Hepatocyte (in vitro differentiated cells): ENCODE results near the gene MADD.
"Not testable (repeated sequence)": the region's sequence is repeated elsewhere in the genome, so short reads cannot be mapped to it uniquely, and the experiment has no call there.

Source experiments
- CTCF ChIP-seq: fragments of 200-600 bp; sonication (generic); IDR thresholded peaks from 2 replicates; pipeline ENCODE4 v1.5.1; 2016; ENCODE audit warnings: antibody characterized with exemption, mild to moderate bottlenecking; ENCODE audit not compliant: poor library complexity
- EZH2phosphoT487 ChIP-seq: fragments of 200-600 bp; sonication (generic); IDR thresholded peaks from one replicate; pipeline ENCODE4 v1.6.1; 2018; ENCODE audit warnings: antibody characterized with exemption, mild to moderate bottlenecking, low read depth, moderate library complexity; ENCODE audit not compliant: unreplicated experiment, severe bottlenecking

DNA sequence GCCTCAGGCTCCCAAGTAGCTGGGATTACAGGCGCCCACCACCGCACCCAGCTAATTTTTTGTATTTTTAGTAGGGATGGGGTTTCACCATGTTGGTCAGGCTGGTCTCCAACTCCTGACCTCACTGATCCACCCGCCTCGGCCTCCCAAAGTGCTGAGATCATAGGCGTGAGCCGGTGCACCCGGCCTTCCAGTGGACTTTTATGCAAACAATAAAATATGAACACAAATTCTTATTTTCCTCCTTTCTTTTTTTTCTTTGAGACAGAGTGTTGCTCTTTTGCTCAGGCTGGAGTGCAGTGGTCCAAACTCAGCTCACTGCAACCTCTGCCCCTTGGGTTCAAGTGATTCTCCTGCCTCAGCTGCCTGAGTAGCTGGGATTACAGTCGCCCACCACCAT lies 46.6 kb downstream of the MADD start:
- not testable (repeated sequence) for TF ChIP-seq CTCF, EZH2phosphoT487
